Small intestine (tissue), 7 donors: ENCODE data around the gene PIP5K1B. TPM values are rescaled to one million over a fixed set of nuclear protein-coding genes. Genes with fewer than 3 reads are reported as not detected.

Experiments
- DNase-seq, 2 donors: peaks; one replicate each; pipeline versions ENCODE4 v3.0.0 to v3.0.0-alpha.2; 2013
- FAIRE-seq: peaks from 2 replicates; lab custom pipeline; 2012; peaks lifted over from hg19 to GRCh38; lab: Jason Lieb, UNC
- H3K27ac ChIP-seq, 3 donors: one replicate each; pipeline ENCODE4 v1.5.1; 2013; ENCODE audit warnings: low read length in 2 of 3, mild to moderate bottlenecking in 2 of 3, control low read depth in 1 of 3, inconsistent platforms in 1 of 3, low read depth in 1 of 3, moderate library complexity in 1 of 3
- H3K27me3 ChIP-seq, 3 donors: one replicate each; pipeline ENCODE4 v1.6.1; 2013; ENCODE audit warnings: low read length in 3 of 3, inconsistent platforms in 1 of 3; ENCODE audit not compliant: control insufficient read depth in 3 of 3, insufficient read depth in 3 of 3
- H3K36me3 ChIP-seq, 3 donors: one replicate each; pipeline ENCODE4 v1.6.1; 2013; ENCODE audit warnings: low read length in 3 of 3, inconsistent platforms in 1 of 3, low read depth in 1 of 3, mild to moderate bottlenecking in 1 of 3, moderate library complexity in 1 of 3; ENCODE audit not compliant: control insufficient read depth in 3 of 3, insufficient read depth in 2 of 3
- H3K4me1 ChIP-seq, 3 donors: one replicate each; pipeline ENCODE4 v1.6.1; 2013; ENCODE audit warnings: low read length in 2 of 3, inconsistent platforms in 1 of 3, low read depth in 1 of 3, mild to moderate bottlenecking in 1 of 3, moderate library complexity in 1 of 3; ENCODE audit not compliant: control insufficient read depth in 3 of 3, insufficient read depth in 2 of 3
- H3K4me3 ChIP-seq, 3 donors: one replicate each; pipeline ENCODE4 v1.5.1; 2013; ENCODE audit warnings: low read length in 3 of 3, control low read depth in 1 of 3, inconsistent platforms in 1 of 3, low read depth in 1 of 3, mild to moderate bottlenecking in 1 of 3, moderate library complexity in 1 of 3
- H3K9me3 ChIP-seq, 2 donors: one replicate each; pipeline ENCODE4 v1.6.1; 2013; ENCODE audit warnings: low read depth in 1 of 2, low read length in 1 of 2; ENCODE audit not compliant: control insufficient read depth in 2 of 2, insufficient read depth in 1 of 2
- WGBS, 3 donors: extraction: QIAGEN DNeasy Blood & Tissue Kit; methylation state at CpG; one replicate each; pipeline ENCODE4 v1.1.7; 2013; 5-methylcytosine and 5-hydroxymethylcytosine counted together
- polyA plus RNA-seq, 4 donors: library from polyadenylated mRNA; stranded (reverse) in 3 of 4; unstranded in 1 of 4; fragments of 200-250 nt in 3 of 4; fragments of 120-200 nt in 1 of 4; gene quantifications; one replicate each; pipeline versions ENCODE4 v1.2.1 to v1.2.3, GENCODE V29; 2013
- donor health status: healthy with polysubstance abuse.
- donor health status: control.
- donor health status: control.
- donor health status: Bipolar disorder and iron deficiency.
- donor health status: healthy.

PIP5K1B gene
- polyA plus RNA-seq, 4 donors = 28.8 to 58.0 (median 49.7) TPM

DNA sequence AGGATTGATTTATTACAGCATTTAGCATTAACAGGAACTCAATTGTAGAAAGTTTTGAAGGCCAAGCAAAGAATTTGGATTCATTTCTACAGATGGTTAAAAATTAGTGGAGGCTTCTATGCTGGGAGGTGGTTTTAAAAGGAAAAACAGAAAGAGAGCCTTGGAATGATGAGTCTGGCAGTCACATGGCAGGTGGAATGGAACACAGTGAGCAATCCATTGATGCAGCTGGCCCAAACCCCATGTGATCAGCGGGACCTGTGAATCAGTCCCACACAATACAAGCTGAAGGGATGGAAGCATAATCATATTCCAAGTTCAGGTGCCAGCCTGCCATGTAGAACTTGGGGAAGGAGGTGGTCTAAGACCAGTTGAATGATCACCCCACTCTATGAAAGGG, 147.9 kb downstream of the PIP5K1B start:
- no peaks in the 10 kb centered on the region for H3K27me3 ChIP-seq
- no peaks in the 10 kb centered on the region for H3K4me1 ChIP-seq
- no peak overlapping the region for H3K4me3 ChIP-seq
- H3K36me3 ChIP-seq = peaks cover 0 to 30% (median 2%) of the 10 kb centered on the region in 3 donors
- no peak overlapping the region for H3K27ac ChIP-seq
- no peak for DNase-seq
- no peaks in the 10 kb centered on the region for H3K9me3 ChIP-seq
- no peak for FAIRE-seq
- 96 to 100% (median 100%) methylated on average over 1 of the region's 1 CpG for WGBS, 3 donors

GRCh38 chr9:68859347-68859746, 154.3 kb downstream of the PIP5K1B start:
- H3K27ac ChIP-seq = no peak overlapping the region
- 69 to 84% (median 70%) methylated on average over 3 of the region's 3 CpGs for WGBS, 3 donors
- no peaks in the 10 kb centered on the region for H3K4me1 ChIP-seq
- no peak overlapping the region for H3K4me3 ChIP-seq
- FAIRE-seq (no peak), DNase-seq (no peak)
- no peaks in the 10 kb centered on the region for H3K27me3 ChIP-seq
- no peaks in the 10 kb centered on the region for H3K9me3 ChIP-seq
- H3K36me3 ChIP-seq = peaks cover 0 to 6% (median 3%) of the 10 kb centered on the region in 3 donors

GRCh38 chr9:68860419-68860818, 155.4 kb downstream of the PIP5K1B start:
- no peaks in the 10 kb centered on the region for H3K27me3 ChIP-seq
- DNase-seq (no peak), FAIRE-seq (no peak)
- H3K9me3 ChIP-seq = no peaks in the 10 kb centered on the region
- peaks cover 0 to 7% (median 3%) of the 10 kb centered on the region in 3 donors for H3K36me3 ChIP-seq
- H3K4me3 ChIP-seq = no peak overlapping the region
- H3K27ac ChIP-seq = no peak overlapping the region
- no peaks in the 10 kb centered on the region for H3K4me1 ChIP-seq
- 75 to 78% (median 77%) methylated on average over 4 of the region's 4 CpGs for WGBS, 3 donors

DNA sequence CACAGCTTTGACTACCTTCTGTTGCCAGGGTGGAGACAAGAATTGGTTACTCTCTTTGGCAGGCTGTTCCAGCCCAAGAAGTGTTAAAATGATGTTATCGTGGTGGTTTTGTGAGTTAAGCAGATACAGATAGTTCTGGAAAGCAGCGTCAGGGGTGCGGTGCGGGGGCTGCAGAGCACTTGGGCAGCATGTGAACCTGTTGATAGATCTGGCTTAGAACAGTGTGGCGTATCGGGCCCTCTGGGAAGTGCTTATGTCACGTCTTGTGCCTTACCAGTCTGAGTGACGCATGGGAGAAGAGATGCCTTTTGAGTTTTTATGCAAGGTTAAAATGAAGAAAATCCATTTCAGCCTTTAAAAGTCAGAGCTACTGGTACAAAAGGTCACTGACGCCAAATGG, 156.4 kb downstream of the PIP5K1B start:
- Histone ChIP-seq H3K9me3 (no peaks in the 10 kb centered on the region), H3K4me3 (no peak overlapping the region), H3K27ac (no peak overlapping the region), H3K36me3 (peaks cover 0 to 14% (median 5%) of the 10 kb centered on the region in 3 donors), H3K27me3 (no peaks in the 10 kb centered on the region), H3K4me1 (no peaks in the 10 kb centered on the region)
- WGBS, 3 donors = 87 to 95% (median 94%) methylated on average over 9 of the region's 9 CpGs
- FAIRE-seq = no peak
- DNase-seq = no peak

- no peak for FAIRE-seq
- Histone ChIP-seq H3K4me1 (no peaks in the 10 kb centered on the region), H3K9me3 (no peaks in the 10 kb centered on the region), H3K4me3 (no peak overlapping the region), H3K27me3 (no peaks in the 10 kb centered on the region), H3K36me3 (peaks cover 0 to 10% (median 4%) of the 10 kb centered on the region in 3 donors), H3K27ac (no peak overlapping the region)
- 85 to 90% (median 87%) methylated on average over 6 of the region's 6 CpGs for WGBS, 3 donors
- no peak for DNase-seq
Observed at GRCh38 chr9:68867066-68867465, 162.0 kb downstream of the PIP5K1B start.

DNA sequence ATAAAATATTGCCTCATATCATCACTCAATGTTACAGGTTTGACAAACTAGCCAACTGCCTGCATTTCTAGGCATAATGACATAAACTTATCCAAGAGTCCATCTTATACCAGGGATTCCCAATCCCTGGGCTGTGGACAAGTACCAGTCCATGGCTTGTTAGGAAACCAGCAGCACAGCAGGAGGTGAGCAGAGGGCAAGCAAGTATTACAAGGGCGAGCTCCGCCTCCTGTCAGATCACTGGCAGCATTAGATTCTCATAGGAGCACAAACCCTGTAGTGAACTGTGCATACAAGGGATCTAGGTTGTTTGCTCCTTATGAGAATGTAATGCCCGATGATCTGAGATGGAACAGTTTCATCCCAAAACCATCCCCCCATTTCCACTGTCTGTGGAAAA, 164.0 kb downstream of the PIP5K1B start:
- Histone ChIP-seq H3K36me3 (peaks cover 0 to 12% (median 4%) of the 10 kb centered on the region in 3 donors), H3K9me3 (no peaks in the 10 kb centered on the region), H3K27ac (no peak overlapping the region), H3K4me1 (no peaks in the 10 kb centered on the region), H3K27me3 (no peaks in the 10 kb centered on the region), H3K4me3 (no peak overlapping the region)
- FAIRE-seq (no peak), DNase-seq (no peak)
- WGBS, 3 donors = 86 to 96% (median 93%) methylated on average over 3 of the region's 3 CpGs

- DNase-seq (no peak), FAIRE-seq (no peak)
- Histone ChIP-seq H3K27me3 (no peaks in the 10 kb centered on the region), H3K4me3 (no peak overlapping the region), H3K4me1 (no peaks in the 10 kb centered on the region), H3K9me3 (no peaks in the 10 kb centered on the region), H3K27ac (no peak overlapping the region), H3K36me3 (peaks cover 0 to 12% (median 5%) of the 10 kb centered on the region in 3 donors)
- WGBS, 3 donors = 61 to 73% (median 66%) methylated on average over 4 of the region's 4 CpGs
Observed at GRCh38 chr9:68870086-68870485, 165.0 kb downstream of the PIP5K1B start.

GRCh38 chr9:68871236-68871635, 166.2 kb downstream of the PIP5K1B start:
- Histone ChIP-seq H3K36me3 (peaks cover 0 to 4% (median 4%) of the 10 kb centered on the region in 3 donors), H3K4me3 (no peak overlapping the region), H3K4me1 (no peaks in the 10 kb centered on the region), H3K27me3 (no peaks in the 10 kb centered on the region), H3K27ac (no peak overlapping the region), H3K9me3 (no peaks in the 10 kb centered on the region)
- DNase-seq (no peak), FAIRE-seq (no peak)
- WGBS, 3 donors = 79 to 89% (median 81%) methylated on average over 3 of the region's 3 CpGs

GRCh38 chr9:68872026-68872501, 167.0 kb downstream of the PIP5K1B start:
- Histone ChIP-seq H3K4me3 (no peak overlapping the region), H3K27me3 (no peaks in the 10 kb centered on the region), H3K4me1 (no peaks in the 10 kb centered on the region), H3K27ac (no peak overlapping the region), H3K9me3 (no peaks in the 10 kb centered on the region), H3K36me3 (peaks cover 0 to 4% (median 4%) of the 10 kb centered on the region in 3 donors)
- DNase-seq (no peak), FAIRE-seq (no peak)
- WGBS, 3 donors = 67 to 83% (median 71%) methylated on average over 8 of the region's 8 CpGs
